Measurements from ENCODE around the gene STAT5A.

GRCh38 chr17:42322382-42323267 lies 34.3 kb downstream of the STAT5A start:
- TF ChIP-seq CTCF (IDR thresholded peaks at IDR 0.05) (peak; percentile 98 to 100 (median 99)), POLR2A (IDR thresholded peaks at IDR 0.05; ENCODE audit: low read depth) (no peak), EP300 (IDR thresholded peaks at IDR 0.05) (no peak), POLR2AphosphoS5 (IDR thresholded peaks at IDR 0.05) (peak; percentile 78)

Data from esophagus muscularis mucosa (tissue), 4 donors.